NCI-H2107 treated with DMSO at 0.1 percent for 48 hours (cell line): ENCODE results near the gene GRIK2.
A peak's percentile ranks its signal among the peaks of the same experiment; 100 is the strongest.

ENCODE experiments used
- DNase-seq: peaks from one replicate; lab custom pipeline; 2025; ENCODE audit not compliant: unreplicated experiment; lab: John Stamatoyannopoulos, UW

The GRIK2 gene

DNA sequence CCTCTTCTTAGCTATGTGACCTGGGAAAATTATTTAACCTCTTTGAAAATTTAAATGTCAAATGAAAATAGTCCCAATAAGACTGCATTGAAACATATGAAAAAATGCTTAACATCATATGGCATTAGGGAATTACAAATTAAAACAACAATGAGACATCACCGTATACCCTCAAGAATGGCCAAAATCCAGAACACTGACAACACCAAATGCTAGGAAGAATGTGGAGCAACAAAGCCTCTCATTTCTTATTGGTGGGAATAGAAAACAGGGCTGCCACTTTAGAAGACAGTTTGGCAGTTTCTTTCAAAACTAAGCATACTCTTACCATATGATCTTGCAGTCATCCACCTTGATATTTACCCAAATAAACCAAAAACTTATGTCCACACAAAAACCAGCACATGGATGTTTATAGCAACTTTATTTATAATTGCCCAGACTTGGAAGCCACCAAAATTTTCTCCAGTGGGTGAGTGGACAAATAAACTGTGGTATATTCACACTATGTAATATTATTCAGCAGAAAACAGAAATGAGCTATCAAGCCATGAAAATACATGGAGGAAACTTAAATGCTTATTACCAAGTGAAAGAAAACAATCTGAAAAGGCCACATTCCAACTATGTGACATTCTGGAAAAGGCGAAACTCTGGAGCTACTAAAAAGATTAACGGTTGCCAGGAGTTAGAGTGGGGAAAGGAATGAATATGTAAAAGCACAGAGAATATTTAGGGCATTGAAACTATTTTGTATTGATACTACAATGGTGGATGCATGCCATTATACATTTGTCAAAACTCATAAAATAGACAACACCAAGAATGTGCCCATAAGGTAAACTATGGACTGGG, 459.9 kb downstream of the GRIK2 start:
- DNase-seq, result no peak

DNA sequence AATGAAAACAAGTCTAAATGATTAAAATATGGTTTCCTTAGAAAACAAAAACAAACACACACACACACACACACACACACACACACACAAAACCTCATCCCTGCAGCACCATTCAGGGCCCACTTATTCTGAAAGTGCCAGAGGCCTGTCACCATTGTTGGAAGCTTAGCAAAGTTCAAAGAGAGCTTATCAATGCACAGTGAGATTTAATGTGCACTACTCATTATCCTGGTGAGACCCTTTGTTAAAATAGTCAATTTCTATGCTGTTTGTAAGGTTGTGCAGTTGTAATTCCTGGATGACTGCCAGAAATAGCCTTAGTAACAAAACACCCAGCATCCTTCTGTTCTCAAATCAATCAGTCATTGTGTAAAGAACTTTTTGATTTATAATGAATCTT, 482.9 kb downstream of the GRIK2 start:
- peak; percentile 12 for DNase-seq

DNA sequence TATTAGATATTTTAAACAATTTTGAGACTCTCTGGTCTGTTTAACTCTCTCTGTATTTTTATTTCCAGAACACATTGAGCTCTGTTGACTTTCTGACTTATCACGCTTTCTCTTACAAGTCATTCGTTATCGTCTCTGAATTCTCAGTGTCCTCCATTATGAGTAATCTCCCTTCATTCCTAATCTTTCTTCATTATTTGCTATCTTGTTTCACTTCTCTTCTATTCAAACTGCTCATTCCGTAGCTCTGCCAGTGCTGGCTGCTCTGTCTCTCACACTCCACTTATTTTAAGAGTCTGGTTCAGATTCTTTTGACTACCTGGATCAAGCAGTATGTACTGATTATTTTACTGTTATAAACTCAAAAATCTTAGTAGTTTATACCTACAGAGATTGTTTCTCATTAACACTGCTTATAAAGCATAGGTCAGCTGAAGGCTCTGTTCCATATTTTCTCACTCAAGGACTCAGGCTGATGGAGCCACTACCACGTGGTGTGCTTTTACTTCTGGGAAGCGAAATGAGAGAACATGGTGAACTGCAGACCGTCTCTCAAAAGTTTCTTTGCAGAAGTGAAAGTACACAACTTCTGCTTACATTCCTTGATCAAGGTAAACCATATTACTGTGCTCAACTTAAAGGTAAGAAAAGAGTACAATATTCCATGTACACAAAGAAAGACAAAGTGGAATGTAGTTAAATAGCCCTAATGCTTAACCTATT, 485.2 kb downstream of the GRIK2 start:
- no peak for DNase-seq

DNA sequence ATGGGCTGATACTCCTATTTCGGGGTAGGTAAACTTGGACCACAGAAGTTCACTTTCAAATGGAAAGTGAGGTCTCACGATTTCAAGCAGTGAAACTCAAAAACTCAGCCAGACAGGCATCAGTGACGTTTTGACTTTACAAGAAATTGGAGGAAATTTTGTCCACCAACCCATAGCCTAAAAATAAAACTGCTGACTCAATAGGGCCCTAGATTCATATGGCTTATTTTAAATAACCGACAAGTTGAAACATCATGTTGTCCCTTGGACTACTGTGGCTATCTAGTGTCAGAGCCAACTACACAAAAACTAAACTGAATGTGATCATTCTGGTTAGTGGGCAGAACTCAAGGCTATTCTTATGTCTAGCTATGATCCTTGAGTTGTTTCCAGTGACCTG, 486.3 kb downstream of the GRIK2 start:
- no peak for DNase-seq

DNA sequence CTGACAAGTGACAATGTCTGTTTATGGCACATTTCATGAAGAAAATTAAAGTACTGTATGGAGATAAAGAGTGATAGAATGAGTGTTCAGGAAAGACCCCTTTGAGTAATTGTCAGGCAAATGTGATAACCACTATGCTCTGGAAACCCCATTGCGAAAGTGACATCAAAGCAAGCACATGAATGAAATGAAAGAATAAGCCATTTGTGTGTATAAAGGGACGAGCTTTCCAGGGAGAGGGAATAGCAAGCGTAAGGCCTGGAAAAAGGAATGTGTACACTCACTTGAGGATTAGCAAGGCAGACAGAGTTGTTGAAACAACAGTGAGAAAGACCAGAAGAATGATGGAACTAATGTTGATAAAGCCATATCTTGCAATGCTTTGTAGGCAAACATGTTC, 490.0 kb downstream of the GRIK2 start:
- DNase-seq, result no peak

DNA sequence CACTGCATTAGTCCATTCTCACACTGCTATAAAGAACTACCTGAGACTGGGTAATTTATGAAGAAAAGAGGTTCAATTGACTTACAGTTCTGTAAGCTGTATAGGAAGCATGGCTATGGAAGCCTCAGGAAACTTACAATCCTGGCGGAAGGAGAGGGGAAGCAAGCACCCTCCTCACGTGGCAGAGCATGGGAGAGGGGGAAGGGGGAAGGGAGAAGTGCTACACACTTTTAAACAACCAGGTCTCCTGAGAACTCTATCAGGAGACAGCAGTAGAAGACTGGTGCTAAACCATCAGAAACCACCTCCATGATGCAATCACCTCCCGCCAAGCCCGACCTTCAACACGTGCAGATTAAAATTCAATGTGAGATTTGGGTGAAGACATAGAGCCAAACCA, 494.0 kb downstream of the GRIK2 start:
- DNase-seq, result no peak

DNA sequence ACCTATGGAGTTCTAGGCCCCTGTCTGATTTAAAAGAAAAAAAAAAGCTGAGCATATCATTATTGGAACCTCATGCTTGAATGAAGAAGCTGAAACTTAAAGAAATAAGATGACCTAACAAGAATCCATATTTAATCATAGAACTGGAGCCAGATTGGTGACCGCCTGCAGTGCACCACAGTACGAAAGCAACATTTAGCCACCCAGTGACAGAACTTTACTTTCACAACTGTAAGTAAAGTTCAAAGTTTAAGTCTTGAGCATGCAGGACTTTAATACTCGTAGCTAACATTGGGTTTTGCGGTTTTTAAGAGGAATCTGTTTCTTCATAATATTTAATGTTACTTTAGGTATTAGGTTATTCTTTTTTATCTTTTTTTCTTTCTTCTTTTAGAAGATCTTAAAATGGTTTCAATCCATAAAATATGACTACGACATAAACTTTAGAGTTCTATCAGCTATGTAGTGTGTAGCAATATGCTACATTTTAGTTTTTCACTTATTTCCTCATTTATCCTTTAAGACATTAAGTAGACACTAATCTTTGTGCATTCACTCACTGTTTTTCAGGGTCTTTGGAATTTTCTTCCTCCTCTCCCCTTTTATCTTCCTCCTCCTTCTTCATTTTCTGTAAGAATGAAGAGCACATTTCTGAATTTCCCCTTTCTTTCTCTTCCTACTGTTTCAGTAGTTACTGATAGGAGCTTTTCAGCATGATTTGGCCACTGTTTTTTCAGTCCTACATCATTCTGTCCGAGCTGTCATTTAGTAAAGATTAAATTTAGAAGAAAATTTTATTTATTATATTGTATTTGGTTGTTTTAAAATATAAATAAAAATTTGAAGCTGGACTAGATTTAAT, 514.1 kb downstream of the GRIK2 start:
- DNase-seq, result no peak

DNA sequence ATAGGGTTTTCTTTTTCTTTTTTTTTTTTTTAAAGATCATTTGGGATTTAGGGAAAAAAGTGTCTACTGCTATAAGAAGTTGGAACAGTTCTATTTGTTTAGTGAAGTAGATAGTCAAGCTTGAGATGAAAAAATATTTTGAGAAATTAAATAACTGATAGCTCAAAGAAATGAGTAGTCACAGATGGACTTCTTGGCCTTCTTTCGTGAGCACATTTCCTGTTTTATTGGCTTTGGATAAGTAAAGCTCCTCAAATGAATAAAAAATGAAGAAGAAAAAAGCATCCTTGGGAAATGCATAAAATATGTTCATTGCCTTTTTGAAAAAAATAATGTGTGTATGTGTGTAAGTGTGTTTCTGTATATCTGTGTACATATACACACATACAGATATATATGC, 515.9 kb downstream of the GRIK2 start:
- DNase-seq, result no peak

DNA sequence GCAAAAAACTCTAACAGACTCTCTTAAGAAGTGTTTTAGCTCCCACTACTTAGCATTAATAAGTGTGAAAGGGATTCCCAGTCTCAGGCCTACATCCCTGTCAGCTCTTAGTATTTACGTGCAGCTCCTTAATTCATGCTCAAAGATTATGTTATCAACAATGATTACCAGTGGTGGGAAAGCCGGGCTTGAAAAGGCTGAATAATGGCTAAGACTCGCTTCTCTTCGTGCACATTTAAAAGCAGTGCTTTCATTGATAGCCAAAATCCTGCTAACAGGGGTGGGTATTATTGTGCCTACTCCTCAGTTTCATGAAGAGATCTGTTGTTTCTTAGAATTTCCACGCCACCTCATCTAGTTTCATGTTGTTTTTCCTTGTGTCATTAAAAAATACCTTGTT, 518.8 kb downstream of the GRIK2 start:
- no peak for DNase-seq

DNA sequence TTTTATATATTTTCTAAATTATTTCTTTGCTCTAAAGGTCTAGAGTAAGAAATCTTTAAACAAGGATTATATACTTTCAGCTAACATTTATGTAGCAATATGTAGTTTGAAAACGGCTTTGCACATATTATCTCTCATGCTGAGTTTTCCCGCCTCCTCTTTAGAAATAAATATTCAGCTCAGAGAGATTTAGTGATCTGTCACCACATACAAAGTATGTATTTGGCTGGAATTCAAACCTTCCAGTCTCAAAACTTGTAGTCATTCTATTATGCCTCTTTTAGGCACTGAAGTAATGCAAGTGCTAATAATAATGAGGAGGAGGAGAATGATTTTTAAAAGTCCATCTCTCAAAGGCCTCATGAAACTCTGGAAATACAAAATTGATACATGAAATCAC, 525.0 kb downstream of the GRIK2 start:
- DNase-seq, result no peak

DNA sequence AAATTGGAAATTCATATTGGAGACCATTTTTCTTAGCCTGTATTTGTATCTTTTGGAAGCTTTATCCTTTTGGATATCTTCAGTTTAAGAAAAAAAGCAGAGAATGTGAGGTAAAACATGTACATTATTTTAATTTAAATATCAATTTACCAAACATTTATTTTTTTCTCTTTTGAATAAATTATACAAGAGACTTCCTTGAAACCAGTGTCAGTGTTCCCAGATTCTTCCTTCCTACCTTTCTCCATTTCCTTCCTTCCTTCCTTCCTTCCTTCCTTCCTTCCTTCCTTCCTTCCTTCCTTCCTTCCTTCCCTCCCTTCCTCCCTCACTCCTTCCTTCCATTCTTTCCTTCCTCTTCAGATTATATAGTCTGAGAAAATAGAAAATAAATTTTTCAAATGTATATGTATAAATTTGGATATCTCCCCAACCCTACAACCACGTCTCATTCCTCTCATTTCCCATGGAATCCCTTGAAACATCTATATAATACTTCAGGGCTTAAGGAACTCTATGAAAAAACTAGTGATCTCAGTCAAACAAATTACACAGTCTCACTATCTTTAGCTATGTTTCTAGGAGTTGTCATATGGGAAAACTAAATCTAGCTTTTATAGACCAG, 528.4 kb downstream of the GRIK2 start:
- DNase-seq, result no peak

DNA sequence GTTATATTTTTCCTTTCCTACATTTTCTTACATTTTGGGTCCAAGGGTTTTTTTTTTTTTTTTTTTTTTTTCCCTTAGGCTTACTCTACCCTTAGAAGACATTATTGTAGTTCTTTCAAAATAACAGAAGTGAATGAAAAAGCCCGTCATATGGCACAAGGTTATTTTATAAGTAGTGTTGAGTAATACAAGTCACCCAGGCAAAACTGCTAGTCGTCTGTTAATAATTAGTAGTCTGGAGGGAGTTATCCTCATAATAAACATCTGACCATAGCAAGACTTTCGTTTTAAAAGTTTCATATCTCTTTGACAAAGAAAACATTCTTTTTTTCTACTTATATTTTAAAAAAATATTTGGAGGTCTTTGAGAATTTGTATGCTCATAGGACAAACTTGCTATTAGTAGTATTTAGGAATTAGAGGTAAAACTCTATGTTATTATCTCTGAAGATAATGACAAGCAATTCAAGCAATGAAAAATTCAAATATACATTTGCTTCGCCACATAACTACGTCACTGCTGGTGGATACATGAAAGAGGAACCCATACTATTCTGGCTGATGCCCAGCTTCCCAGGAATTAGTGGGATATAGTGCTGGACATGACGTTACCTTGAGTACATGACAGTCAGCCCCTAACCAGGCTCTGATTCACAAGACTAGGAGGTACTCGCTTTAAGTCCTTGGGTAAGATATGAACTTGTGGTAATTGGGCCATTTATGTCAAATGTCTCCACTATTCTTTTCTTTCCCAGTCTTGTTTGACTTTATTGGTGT, 532.8 kb downstream of the GRIK2 start:
- DNase-seq, result no peak

DNA sequence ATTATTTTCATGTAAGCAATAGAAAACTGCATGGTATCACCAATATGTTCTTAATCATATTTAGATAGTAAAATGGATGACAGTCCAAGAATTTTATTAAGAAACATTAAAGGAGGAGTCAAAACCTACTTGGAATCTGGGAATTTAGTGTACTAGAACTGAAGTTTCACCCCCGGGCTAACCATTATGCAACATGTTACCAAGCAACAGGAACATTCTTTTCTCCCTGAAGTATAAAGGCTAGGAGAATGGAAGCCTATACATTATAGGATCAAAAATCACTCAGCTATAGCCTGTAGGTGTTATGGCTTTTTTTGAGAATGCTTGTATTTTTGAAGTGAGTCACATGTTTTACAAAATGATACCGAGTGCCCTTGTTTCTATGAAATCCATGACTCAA, 538.3 kb downstream of the GRIK2 start:
- DNase-seq, result no peak

DNA sequence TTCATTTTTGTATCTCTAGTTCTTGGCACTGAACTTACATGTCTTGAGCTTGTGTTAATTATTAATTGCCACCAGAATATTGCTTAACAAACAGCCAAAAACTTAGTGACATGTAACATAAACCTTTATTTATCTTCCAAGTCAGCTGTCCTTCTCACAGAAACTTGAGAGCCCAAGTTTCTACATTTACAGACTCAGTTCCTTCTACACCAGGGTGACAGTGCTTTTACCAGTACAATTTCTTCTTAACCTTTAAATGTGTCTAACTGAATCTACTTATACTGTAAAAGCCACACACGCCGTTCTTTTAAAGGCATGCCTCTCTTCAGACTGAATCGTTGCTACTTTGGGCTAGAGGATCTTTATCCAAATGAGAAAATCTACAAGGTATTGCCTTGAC, 539.2 kb downstream of the GRIK2 start:
- DNase-seq, result no peak

DNA sequence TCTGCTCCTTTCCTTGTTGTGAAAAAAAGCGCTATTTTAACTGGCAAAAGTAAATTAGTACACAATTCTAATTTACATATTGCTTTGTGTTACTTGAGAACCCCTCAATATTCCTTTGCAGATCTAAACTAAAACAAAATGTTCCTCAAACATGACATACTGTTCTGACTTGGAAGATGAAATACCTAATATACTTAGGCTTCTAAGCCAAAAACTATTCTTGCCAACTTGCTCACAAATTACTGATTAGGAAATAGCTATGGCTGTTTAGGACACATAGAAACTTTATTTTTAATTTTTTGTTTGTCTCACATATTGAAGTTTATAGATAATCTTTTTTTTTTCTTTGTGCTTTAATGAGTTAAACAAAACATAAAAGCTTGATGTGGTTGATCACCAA, 542.2 kb downstream of the GRIK2 start:
- no peak for DNase-seq

DNA sequence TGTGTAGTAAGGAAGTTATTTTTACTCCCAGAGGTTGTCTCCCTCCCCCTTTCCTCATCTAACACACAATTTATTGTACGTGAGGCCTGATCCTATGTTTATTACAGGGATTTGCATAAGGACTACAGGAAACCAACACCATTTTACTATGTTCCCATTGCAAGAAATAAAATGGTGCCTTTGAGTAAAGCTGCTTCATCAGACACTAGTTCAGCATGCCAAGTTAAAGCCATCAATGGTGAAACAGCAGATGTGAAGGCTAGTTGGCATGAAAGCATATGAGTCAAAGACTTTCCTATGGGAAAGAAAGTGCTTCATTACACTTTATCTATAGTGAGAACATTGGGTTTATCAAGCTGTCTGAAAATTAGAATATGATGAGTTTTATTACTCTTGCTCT, 543.0 kb downstream of the GRIK2 start:
- no peak for DNase-seq

DNA sequence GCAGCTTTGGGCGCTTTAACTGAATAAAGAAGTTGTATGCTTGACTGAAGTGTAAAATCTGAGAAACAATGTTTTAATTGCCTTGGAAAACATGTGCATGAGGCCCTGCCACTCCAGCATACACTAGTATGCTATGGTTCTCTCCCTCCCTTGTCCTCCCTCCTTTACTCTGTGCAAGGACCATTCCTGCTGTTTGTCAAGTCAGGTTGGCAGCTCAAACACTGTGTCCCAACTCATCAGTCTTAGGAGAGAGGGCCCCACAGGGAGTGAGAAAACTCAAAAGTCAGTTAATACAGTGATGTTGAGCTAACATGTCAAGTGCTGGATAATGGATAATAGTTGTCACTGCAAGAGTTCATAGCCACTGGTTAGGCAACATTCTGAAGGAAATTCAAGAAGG, 543.6 kb downstream of the GRIK2 start:
- no peak for DNase-seq

DNA sequence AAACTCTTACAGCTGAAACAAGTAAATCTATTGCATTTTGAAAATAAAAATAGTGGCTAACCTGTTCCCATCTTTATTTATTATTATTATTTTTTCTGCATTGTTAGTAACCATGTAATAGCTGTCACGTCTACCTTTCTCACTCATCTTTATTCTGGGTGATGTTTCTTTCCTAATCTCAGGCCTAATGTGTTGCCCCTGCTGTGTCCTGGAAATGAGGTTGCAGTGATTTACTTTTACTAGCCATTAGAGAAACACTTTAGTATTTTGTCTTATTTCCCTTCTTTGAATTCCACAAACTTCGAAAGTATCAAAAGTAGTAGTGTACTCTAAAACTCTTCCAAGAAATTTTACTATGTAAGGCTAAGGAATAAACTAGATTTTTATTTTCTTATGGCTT, 546.9 kb downstream of the GRIK2 start:
- no peak for DNase-seq

DNA sequence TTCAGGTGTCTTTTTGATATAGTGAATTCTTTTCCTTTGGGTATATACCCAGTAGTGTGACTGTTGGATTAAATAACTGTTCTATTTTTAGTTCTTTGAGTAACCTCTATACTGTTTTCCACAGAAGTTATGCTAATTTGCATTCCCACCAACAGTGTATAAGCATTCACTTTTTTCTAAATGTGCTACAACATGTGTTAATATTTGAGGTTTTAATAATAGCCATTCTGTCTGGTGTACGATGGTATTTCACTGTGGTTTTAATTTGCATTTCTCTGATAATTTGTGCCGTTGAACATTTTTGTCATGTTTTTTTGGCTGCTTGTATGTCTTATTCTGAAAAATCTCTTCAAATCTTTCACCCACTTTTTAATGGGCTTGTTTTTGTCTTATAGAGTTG, 563.5 kb downstream of the GRIK2 start:
- DNase-seq, result no peak

DNA sequence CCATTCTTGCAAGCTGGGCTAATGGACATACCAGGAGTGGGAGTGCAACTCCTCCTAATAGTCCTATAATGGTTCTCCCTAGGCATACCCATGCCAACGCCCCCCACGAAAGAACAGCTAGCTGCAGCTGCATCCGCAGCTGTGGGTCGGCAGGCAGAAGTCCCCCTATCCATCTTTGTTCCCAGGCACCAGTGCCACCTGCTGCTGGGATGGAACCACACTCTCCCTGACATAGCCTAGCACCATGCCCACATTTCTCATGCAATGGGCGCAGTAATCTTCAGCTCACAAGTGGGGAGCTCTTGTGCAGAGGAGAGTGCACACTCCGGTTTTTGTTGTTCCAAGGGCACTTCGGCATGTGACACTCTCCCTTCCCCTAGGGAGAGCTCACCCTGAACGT, 567.8 kb downstream of the GRIK2 start:
- DNase-seq, result no peak

DNA sequence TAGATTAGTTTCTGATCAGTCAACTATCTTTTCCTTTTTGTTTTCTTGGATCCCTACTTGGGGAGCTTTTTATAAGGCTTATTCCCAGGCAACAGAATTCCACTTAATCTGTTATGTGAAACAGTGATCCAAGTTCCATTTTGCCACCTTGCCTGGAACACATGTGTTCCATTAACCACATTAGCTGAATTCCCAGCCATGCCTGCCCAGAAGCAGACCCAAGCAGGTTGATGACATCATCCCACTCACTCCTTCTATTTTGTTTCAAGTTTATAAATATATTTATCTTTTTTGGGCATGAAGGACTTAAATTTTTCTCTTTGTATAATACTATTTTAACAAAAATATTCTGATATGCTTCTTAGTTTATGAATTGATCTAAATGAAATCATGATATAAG, 587.4 kb downstream of the GRIK2 start:
- DNase-seq, result no peak
